GM12878 (cell line): ENCODE results near the gene ARHGAP15. TPM values are rescaled to one million over a fixed set of nuclear protein-coding genes. Genes with fewer than 3 reads are reported as not detected.

Source experiments
- CBX5 ChIP-seq: sonication (generic); IDR thresholded peaks from 2 replicates; pipeline ENCODE4 v1.6.1; 2016; ENCODE audit warnings: low read depth, moderate library complexity, mild to moderate bottlenecking, inconsistent platforms
- CEBPB ChIP-seq, 2 experiments: fragments of 150-350 bp in 1 of 2; IDR thresholded peaks; 2 replicates each; pipeline ENCODE4 v1.6.1; 2012 to 2014; ENCODE audit warnings: low read depth in 2 of 2, low read length in 2 of 2, borderline replicate concordance in 1 of 2, inconsistent platforms in 1 of 2
- CEBPZ ChIP-seq: fragments of 150-350 bp; IDR thresholded peaks from 2 replicates; pipeline ENCODE4 v1.6.1; 2016; ENCODE audit warnings: low read depth, low read length
- E2F8 ChIP-seq: fragments of 450-650 bp; IDR thresholded peaks from 2 replicates; pipeline ENCODE4 v1.6.1; 2018; ENCODE audit warnings: mild to moderate bottlenecking, low read depth, moderate library complexity; ENCODE audit not compliant: partially characterized antibody
- EGR1 ChIP-seq, 2 experiments: IDR thresholded peaks; 1 replicate in 1 of 2; 2 replicates in 1 of 2; pipeline ENCODE4 v1.6.1; 2011 to 2012; ENCODE audit warnings: low read depth in 2 of 2, low read length in 2 of 2, borderline replicate concordance in 1 of 2, mild to moderate bottlenecking in 1 of 2, moderate library complexity in 1 of 2
- ELK1 ChIP-seq: IDR thresholded peaks from 2 replicates; pipeline ENCODE4 v1.6.1; 2012; ENCODE audit warnings: low read depth, low read length, improper control_type of control experiment
- KLF5 ChIP-seq: fragments of 450-650 bp; IDR thresholded peaks from 2 replicates; pipeline ENCODE4 v1.6.1; 2014; ENCODE audit warnings: mild to moderate bottlenecking; ENCODE audit not compliant: partially characterized antibody
- LARP7 ChIP-seq: fragments of 450-650 bp; IDR thresholded peaks from 2 replicates; pipeline ENCODE4 v1.6.1; 2017; ENCODE audit warnings: mild to moderate bottlenecking
- MLLT1 ChIP-seq: fragments of 450-650 bp; IDR thresholded peaks from 2 replicates; pipeline ENCODE4 v1.6.1; 2016; ENCODE audit warnings: mild to moderate bottlenecking
- MTA3 ChIP-seq: IDR thresholded peaks from 2 replicates; pipeline ENCODE4 v1.6.1; 2012; ENCODE audit warnings: low read length, inconsistent platforms, borderline replicate concordance
- NR2C1 ChIP-seq: fragments of 450-650 bp; IDR thresholded peaks from 2 replicates; pipeline ENCODE4 v1.6.1; 2017; ENCODE audit warnings: antibody characterized with exemption, mild to moderate bottlenecking, moderate library complexity
- POLR2AphosphoS5 ChIP-seq: IDR thresholded peaks from 2 replicates; pipeline ENCODE4 v1.6.1; 2011; ENCODE audit warnings: mild to moderate bottlenecking, low read length, inconsistent platforms
- RFX5 ChIP-seq: IDR thresholded peaks from 2 replicates; pipeline ENCODE4 v1.6.1; 2011; ENCODE audit warnings: low read depth, low read length, improper control_type of control experiment
- SKIL ChIP-seq: fragments of 450-650 bp; IDR thresholded peaks from 2 replicates; pipeline ENCODE4 v1.6.1; 2017; ENCODE audit warnings: mild to moderate bottlenecking, low read depth, inconsistent platforms; ENCODE audit not compliant: poor library complexity, severe bottlenecking
- SRF ChIP-seq, 2 experiments: IDR thresholded peaks; 2 replicates each; pipeline ENCODE4 v1.6.1; 2011; ENCODE audit warnings: low read depth in 2 of 2, low read length in 2 of 2, mild to moderate bottlenecking in 1 of 2, moderate library complexity in 1 of 2
- TAF1 ChIP-seq: IDR thresholded peaks from 2 replicates; pipeline ENCODE4 v1.6.1; 2011; ENCODE audit warnings: mild to moderate bottlenecking, low read depth, low read length, borderline replicate concordance
- WRNIP1 ChIP-seq: IDR thresholded peaks from 2 replicates; pipeline ENCODE4 v1.6.1; 2011; ENCODE audit warnings: low read depth, low read length, improper control_type of control experiment, borderline replicate concordance
- YY1 ChIP-seq: IDR thresholded peaks from 2 replicates; pipeline ENCODE4 v1.6.1; 2011; ENCODE audit warnings: low read depth, mild to moderate bottlenecking, low read length
- polyA plus RNA-seq, 11 experiments: library from polyadenylated mRNA; depleted of rRNA in 4 of 11; unstranded in 6 of 11; stranded (reverse) in 5 of 11; fragments of >200 nt; fragmentation: Nextera tagmentation in 4 of 11; fragmentation: Illumina TruSeq in 1 of 11; extraction: Ambion mirVana in 4 of 11; extraction: Trizol in 1 of 11; gene quantifications; 1 replicate in 1 of 11; 2 replicates in 10 of 11; pipeline versions ENCODE4 v1.2.1 to v1.2.3, GENCODE V29; 2011 to 2016; ENCODE audit warnings: inconsistent platforms in 2 of 11, missing spikeins in 2 of 11, low read depth in 1 of 11
- total RNA-seq, 4 experiments: library from RNA; depleted of rRNA in 3 of 4; stranded (reverse); fragments of >200 nt in 3 of 4; fragmentation: Illumina TruSeq in 1 of 4; extraction: Trizol in 1 of 4; gene quantifications; 2 replicates each; pipeline versions ENCODE4 v1.2.1 to v1.2.3, GENCODE V29; 2013 to 2021

ARHGAP15 gene
- total and polyA plus RNA-seq, 10 of the 15 experiments (the other 5 are each of a cell fraction or from before 2014, with no cell fraction given): 38.0 to 92.6 (median 66.7) TPM

GRCh38 chr2:143140864-143141661 is 11.8 kb downstream of the ARHGAP15 start (continued):
- TF ChIP-seq MLLT1 (0 out of 2 replicates have a peak, but pooled peaks have one; percentile 33), NR2C1 (no peak), ELK1 (no peak), SKIL (peak; percentile 44), POLR2AphosphoS5 (no peak), YY1 (no peak), TAF1 (no peak), CEBPZ (no peak), KLF5 (no peak), CEBPB (IDR thresholded peaks at IDR 0.05; ENCODE audit: borderline replicate concordance in 1 of 2, low read depth in 2 of 2, low read length in 2 of 2) (no peak), WRNIP1 (no peak), RFX5 (no peak), E2F8 (no peak), CBX5 (0 out of 2 replicates have a peak, but pooled peaks have one; percentile 78), EGR1 (IDR thresholded peaks at IDR 0.05; ENCODE audit: borderline replicate concordance in 1 of 2, low read depth in 2 of 2, low read length in 2 of 2) (no peak), SRF (IDR thresholded peaks at IDR 0.05; ENCODE audit: low read depth in 2 of 2, low read length in 2 of 2) (no peak), LARP7 (no peak), MTA3 (0 out of 2 replicates have a peak, but pooled peaks have one; percentile 58)
